ENCODE results near the gene PAH. TPM values are rescaled to one million over a fixed set of nuclear protein-coding genes. Genes with fewer than 3 reads are reported as not detected.

The PAH gene
- polyA plus RNA-seq, 1 of the 3 experiments (the other 2 are of a cell fraction): not detected

GRCh38 chr12:102907918-102908317, 9.1 kb downstream of the PAH start:
- no peak overlapping the region for H2AFZ ChIP-seq (ENCODE audit: low read depth)
- no peak overlapping the region for H3K4me2 ChIP-seq
- no peak overlapping the region for H3K9ac ChIP-seq
- H3K27ac ChIP-seq (ENCODE audit: low read depth in 2 of 2, low read length in 1 of 2): no peak overlapping the region
- no peaks in the 10 kb centered on the region for H4K20me1 ChIP-seq (ENCODE audit: insufficient read depth)
- H3K4me1 ChIP-seq (ENCODE audit: control insufficient read depth in 1 of 2, insufficient read depth in 2 of 2, low read depth in 1 of 2, low read length in 1 of 2): no peaks in the 10 kb centered on the region
- no peaks in the 10 kb centered on the region for H3K79me2 ChIP-seq (ENCODE audit: insufficient read depth)
- H3F3A ChIP-seq (replicated peaks; ENCODE audit: insufficient read depth): no peaks in the 10 kb centered on the region
- H3K4me3 ChIP-seq (ENCODE audit: low read depth in 2 of 2, low read length in 1 of 2): no peak overlapping the region
- ChIA-PET CTCF (interaction anchor here (2.0 kb wide), 1 partner anchor 25 kb away, joined by 6 read pairs; no protein-coding TSS in a partner anchor), POLR2A (no interaction called here)
- no peaks in the 10 kb centered on the region for H3K9me3 ChIP-seq
- no peak for DNase-seq
- H3K27me3 ChIP-seq (ENCODE audit: insufficient read depth): no peaks in the 10 kb centered on the region
- TF ChIP-seq PBX3 (IDR thresholded peaks at IDR 0.05): no peak
- no peak for TF ChIP-seq YY1 (IDR thresholded peaks at IDR 0.05; ENCODE audit: low read depth)
- TF ChIP-seq RFX5 (IDR thresholded peaks at IDR 0.05; ENCODE audit: low read length): no peak
- no peak for TF ChIP-seq FOXJ3 (CRISPR knock-in tag; IDR thresholded peaks at IDR 0.05)
- no peak for TF ChIP-seq RAD21 (IDR thresholded peaks at IDR 0.05; ENCODE audit: low read length)
- no peak for TF ChIP-seq CHD2 (IDR thresholded peaks at IDR 0.05; ENCODE audit: low read length, partially characterized antibody)
- 36% methylated on average over 4 of the region's 4 CpGs for WGBS (ENCODE audit: low lambda C conversion rate)
- no peaks in the 10 kb centered on the region for H3K9me2 ChIP-seq
- no peaks in the 10 kb centered on the region for H3K36me3 ChIP-seq (replicated peaks in 1 of 2; ENCODE audit: control insufficient read depth in 1 of 2, insufficient read depth in 2 of 2, low read length in 1 of 2)

GRCh38 chr12:102905229-102905628, 11.8 kb downstream of the PAH start:
- no peaks in the 10 kb centered on the region for H3K27me3 ChIP-seq (ENCODE audit: insufficient read depth)
- H2AFZ ChIP-seq (ENCODE audit: low read depth): no peak overlapping the region
- H3K9ac ChIP-seq: no peak overlapping the region
- H3K27ac ChIP-seq (ENCODE audit: low read depth in 2 of 2, low read length in 1 of 2): no peak overlapping the region
- no peaks in the 10 kb centered on the region for H4K20me1 ChIP-seq (ENCODE audit: insufficient read depth)
- H3K9me3 ChIP-seq: no peaks in the 10 kb centered on the region
- H3K4me2 ChIP-seq: no peak overlapping the region
- DNase-seq: no peak
- H3F3A ChIP-seq (replicated peaks; ENCODE audit: insufficient read depth): no peaks in the 10 kb centered on the region
- no peaks in the 10 kb centered on the region for H3K36me3 ChIP-seq (replicated peaks in 1 of 2; ENCODE audit: control insufficient read depth in 1 of 2, insufficient read depth in 2 of 2, low read length in 1 of 2)
- POLR2A ChIA-PET: no interaction called here
- CTCF ChIA-PET: interaction anchor here (2.4 kb wide), 1 partner anchor 22 kb away, joined by 11 read pairs; no protein-coding TSS in a partner anchor
- no peaks in the 10 kb centered on the region for H3K4me1 ChIP-seq (ENCODE audit: control insufficient read depth in 1 of 2, insufficient read depth in 2 of 2, low read depth in 1 of 2, low read length in 1 of 2)
- no peak overlapping the region for H3K4me3 ChIP-seq (ENCODE audit: low read depth in 2 of 2, low read length in 1 of 2)
- no peaks in the 10 kb centered on the region for H3K9me2 ChIP-seq
- TF ChIP-seq RFX5 (IDR thresholded peaks at IDR 0.05; ENCODE audit: low read length) (no peak), FOXJ3 (CRISPR knock-in tag; IDR thresholded peaks at IDR 0.05) (no peak), SMC3 (IDR thresholded peaks at IDR 0.05; ENCODE audit: low read depth, low read length) (no peak), TAF1 (IDR thresholded peaks at IDR 0.05; ENCODE audit: borderline replicate concordance, low read depth, low read length) (no peak), MXI1 (IDR thresholded peaks at IDR 0.05; ENCODE audit: low read depth, low read length) (no peak), PBX3 (IDR thresholded peaks at IDR 0.05) (no peak), TCF12 (IDR thresholded peaks at IDR 0.05) (no peak), GABPA (IDR thresholded peaks at IDR 0.05; ENCODE audit: low read depth) (no peak), NFIC (IDR thresholded peaks at IDR 0.05; ENCODE audit: borderline replicate concordance) (no peak), MEF2A (IDR thresholded peaks at IDR 0.05; ENCODE audit: borderline replicate concordance, low read depth) (no peak), RAD21 (IDR thresholded peaks at IDR 0.05; ENCODE audit: low read length) (no peak), RCOR1 (IDR thresholded peaks at IDR 0.05; ENCODE audit: low read length) (no peak), EZH2phosphoT487 (IDR thresholded peaks at IDR 0.05; ENCODE audit: borderline replicate concordance, low read depth) (no peak)
- no peaks in the 10 kb centered on the region for H3K79me2 ChIP-seq (ENCODE audit: insufficient read depth)
- WGBS (ENCODE audit: low lambda C conversion rate): 15% methylated on average over 3 of the region's 3 CpGs

Measured in SK-N-SH (cell line).